GM18498 (cell line): ENCODE measurements around the gene ZBED4.
"Not testable (repeated sequence)": the region's sequence is repeated elsewhere in the genome, so short reads cannot be mapped to it uniquely, and the experiment has no call there.

Experiments
- ATAC-seq: cut with Tn5 transposase; IDR thresholded peaks from one replicate; pipeline ENCODE4 v1.9.1; 2021; ENCODE audit warnings: mild to moderate bottlenecking, moderate library complexity; ENCODE audit not compliant: unreplicated experiment

ZBED4 gene, protein sequence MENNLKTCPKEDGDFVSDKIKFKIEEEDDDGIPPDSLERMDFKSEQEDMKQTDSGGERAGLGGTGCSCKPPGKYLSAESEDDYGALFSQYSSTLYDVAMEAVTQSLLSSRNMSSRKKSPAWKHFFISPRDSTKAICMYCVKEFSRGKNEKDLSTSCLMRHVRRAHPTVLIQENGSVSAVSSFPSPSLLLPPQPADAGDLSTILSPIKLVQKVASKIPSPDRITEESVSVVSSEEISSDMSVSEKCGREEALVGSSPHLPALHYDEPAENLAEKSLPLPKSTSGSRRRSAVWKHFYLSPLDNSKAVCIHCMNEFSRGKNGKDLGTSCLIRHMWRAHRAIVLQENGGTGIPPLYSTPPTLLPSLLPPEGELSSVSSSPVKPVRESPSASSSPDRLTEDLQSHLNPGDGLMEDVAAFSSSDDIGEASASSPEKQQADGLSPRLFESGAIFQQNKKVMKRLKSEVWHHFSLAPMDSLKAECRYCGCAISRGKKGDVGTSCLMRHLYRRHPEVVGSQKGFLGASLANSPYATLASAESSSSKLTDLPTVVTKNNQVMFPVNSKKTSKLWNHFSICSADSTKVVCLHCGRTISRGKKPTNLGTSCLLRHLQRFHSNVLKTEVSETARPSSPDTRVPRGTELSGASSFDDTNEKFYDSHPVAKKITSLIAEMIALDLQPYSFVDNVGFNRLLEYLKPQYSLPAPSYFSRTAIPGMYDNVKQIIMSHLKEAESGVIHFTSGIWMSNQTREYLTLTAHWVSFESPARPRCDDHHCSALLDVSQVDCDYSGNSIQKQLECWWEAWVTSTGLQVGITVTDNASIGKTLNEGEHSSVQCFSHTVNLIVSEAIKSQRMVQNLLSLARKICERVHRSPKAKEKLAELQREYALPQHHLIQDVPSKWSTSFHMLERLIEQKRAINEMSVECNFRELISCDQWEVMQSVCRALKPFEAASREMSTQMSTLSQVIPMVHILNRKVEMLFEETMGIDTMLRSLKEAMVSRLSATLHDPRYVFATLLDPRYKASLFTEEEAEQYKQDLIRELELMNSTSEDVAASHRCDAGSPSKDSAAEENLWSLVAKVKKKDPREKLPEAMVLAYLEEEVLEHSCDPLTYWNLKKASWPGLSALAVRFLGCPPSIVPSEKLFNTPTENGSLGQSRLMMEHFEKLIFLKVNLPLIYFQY

DNA sequence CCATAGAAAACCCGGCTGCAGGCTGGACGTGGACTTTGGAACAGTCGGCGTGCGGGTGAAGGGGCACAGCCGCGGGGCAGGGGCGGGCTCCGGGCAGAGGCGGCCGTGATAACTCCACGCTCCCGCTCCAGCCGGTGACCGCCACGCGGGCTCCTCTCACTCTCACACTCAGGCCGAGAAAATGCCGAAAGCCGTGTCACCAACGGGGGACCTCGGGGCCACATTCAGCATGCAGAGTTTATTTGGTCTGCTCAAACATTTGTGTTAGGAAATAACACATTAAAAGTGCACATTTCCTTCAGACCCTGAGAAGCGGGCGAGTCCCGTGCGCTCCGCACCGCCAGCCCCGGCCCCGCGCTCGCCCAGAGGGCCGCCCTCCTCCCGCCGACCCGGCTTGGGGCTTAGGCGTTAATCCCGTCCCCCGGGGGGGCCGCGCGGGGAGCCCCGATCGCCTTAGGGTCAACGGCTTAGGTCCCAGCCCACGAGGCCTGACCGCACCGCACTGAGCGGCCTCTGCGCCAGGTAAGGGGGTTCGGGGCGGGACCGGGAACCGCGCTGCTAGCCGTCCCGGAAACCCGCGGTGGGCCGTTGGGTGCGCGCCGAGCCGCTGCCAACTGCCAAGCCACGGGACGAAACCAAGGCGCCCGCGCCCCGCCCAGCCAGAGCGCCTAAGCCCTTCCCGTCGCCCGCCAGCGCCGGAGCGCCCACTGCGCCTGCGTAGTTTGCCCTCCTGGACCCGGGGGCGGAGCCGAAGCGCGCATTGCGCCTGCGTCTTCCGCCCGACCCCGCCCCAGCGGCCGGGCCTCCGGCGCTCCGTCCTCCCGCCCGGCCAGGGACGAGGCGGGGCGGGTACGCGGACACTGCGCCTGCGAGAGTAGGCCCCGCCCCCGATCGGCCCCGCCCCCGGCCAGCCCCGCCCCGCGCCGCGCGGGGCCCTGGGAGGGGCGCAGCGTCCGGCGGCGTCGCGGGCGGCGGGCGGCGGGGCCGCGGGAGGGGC lies at the start of gene ZBED4:
ZBED4 (plus strand) TSS at position 947 of the 997 bp plus-strand sequence. CDS start 29,819 bp downstream, outside the sequence.
- peak; percentile 82 for ATAC-seq

DNA sequence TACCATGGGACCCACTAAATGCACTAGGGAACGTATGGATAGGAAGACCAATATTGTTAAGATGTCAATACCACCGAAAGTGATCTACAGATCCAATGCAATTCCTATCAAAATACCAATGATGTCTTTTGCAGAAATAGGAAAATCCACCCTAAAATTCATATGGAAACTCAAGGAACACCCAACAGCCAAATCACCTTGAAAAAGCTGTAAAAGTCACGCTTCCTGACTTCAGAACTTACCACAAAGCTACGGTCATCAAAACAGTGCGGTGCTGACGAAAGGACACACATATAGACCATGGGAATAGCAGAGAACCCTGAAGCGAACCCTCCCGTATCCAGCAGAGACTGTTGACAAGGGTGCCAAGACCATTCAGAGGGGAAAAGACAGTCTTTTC lies 46.5 kb upstream of the ZBED4 start:
- no peak for ATAC-seq

DNA sequence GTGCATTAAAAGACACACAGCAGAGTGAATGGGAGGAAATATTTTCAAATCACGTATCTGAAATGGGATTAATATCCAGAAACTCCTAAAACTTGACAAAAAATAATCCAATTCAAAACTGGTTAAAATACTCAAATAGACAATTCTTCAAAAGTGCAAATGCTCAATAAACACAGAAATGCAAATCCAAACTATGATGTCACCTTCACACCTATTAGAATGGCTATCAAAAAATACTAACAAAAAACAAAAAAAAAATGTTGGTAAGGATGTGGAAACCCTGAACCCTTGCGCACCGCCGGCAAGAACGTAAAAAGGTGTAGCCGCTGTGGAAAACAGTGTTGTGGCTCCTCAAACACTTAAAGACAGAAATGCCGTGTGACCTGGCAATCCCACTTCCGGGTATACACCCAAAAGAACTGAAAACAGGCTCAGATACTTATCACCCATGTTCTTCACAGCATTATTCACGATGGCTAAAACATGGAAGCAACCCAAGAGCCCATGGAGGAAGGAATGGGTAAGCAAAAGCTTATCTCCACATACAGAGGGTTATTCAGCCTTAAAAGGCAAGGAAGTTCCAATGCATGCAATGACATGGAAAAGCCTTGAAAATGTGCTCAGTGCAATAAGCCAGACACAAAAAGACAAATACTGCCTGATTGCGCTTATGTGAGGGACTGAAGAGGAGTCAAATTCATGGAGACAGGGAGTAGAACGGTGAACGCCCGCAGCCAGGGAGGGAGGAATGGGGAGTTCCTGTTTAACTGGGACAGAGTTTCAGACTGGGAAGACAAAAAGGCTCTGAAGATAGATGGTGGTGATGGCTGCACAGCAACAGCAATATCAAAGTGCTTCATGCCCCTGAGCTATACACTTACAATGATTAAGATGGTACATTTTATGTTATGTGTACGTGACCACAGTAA lies 45.6 kb upstream of the ZBED4 start:
- ATAC-seq, result no peak

DNA sequence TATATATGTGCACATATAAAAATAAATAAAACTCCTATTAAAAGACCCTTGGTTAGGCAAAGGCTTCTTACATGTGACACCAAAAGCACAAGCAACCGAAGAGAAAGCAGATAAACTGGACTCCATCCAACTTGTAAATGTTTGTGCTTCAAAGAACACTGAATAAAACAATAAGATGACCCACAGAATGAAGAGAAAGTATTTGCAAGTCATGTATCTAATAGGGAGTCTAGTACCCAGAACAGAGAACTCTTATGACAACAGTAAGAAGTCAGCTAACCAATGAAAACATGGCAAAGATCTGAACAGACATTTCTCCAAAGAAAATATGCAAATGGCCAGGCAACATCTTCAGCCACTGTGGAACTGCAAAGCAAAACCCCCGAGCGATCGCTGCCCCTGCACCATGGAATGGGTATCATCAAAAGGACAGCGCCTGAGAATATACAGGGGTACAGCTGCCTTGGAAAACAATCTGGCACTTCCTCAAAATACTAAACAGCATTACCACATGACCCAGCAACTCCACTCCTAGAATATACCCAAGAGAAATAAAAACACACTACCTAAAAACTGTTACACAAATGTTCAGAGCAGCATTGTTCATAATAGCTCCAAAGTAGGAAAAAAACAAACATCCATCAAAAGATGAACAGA lies 43.2 kb upstream of the ZBED4 start:
- no peak for ATAC-seq

DNA sequence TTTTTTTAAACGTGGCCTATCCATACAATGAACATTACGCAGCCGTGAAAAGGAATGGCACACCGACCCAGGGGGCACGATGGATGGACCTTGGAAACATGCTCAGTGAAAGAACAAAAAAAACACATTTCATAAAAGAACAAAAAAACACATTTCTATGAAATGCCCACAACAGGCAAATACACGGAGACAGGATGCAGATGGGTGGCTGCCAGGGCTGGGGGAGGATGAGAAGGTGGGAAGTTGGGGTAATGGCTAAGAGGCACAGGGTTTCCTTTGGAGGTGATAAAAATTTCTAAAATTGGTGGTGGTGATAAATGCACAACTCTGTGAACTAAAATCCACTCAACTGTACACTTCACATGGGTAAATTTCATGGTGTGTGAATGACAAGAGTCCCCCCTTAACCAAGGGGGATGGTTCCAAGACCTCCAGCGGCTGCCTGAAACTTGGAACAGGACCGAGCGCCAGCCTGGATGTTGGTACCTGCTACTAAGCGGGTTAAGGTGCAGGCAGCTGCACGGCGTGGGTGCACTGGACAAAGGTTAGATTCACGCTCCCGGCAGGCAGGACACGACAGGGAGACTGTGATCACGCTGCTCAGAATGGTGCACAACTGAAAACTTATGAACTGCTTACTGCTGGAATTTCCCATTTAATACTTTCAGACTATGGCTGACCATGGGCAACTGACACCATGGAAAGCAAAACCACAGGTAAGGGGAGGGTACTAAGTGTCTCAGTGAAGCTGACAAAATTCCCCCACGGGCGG lies 42.4 kb upstream of the ZBED4 start:
- no peak for ATAC-seq

DNA sequence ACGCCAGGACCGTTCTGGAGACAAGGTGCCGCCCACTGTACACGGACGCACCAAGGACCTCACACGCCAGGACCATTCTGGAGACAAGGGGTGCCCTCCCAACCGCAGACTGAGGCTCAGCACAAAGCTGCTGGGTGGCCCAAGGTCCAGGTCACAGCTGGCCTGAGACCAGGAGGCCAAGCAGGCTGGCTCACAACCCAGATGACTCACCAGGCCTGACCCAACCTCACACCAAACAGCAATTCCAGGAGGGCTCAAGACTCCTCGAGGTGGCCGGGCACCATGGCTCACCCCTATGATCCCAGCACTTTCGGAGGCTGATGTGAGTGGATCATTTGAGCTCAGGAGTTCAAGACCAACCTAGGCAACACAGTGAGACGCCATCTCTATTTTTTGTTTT lies 40.8 kb upstream of the ZBED4 start:
- ATAC-seq, result no peak

DNA sequence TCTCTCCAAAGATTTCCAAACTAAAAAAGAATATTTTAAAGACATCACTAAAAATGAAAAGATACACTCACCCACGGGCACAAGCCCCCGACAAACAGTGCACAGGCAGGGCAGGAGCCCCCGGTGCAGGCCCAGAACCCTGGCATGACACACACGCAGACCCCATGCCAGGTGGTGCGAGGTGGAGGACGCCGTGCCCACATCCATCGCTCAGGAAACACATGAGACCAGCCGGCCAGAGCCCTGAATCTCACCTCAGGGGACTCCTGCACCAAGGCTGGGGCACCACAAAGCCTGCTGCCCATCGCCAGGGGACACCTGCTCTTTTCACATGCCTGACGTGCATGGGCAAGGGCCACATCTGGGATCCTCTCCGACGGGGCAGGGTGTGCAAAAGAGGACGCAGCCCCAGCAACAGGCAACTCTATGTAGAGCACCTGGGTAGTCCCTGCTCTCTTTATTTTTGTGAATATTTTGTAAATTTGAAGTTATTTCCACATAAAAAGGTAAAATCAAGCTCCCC lies 39.4 kb upstream of the ZBED4 start:
- ATAC-seq, result no peak

DNA sequence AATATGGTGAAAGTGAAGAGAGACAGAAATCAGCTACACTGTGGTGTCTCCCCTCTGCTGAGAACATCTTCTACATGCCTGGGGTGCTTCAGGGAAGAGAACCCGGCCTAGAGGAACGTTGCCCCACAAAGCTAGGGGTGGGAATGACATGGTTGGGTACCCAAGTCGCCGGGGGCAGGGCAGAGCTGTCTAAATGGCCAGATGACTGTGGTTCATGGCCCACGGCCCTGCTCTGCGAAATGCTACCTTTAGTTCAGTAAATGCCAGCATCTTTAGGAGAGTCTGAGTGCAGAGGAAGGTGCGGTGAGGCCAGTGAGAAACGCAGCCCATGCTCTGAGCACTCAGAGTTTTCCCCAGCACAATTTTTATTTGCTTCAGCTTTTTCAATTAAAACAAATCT lies 38.8 kb upstream of the ZBED4 start:
- ATAC-seq, result no peak

DNA sequence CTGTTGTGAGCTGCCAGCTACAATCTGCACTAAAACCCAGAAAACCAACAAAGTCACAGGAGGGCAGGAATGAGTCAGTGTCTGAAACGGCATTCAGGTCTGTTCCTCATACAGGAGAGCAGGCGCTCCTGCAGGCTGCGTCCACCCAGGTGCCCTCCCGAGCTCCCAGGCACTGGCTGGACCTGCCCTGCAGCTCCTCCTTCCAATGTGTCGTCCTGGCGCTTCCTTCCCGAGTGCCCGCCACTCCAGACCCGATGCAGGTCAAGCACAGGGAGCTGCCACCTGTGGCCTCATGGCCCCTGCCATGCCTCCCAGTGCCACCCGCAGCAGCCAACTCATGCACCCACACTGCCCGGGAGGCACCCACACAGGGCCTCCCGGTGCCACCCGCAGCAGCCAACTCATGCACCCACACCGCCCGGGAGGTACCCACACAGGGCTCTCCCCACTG lies 38.0 kb upstream of the ZBED4 start:
- ATAC-seq, result no peak

DNA sequence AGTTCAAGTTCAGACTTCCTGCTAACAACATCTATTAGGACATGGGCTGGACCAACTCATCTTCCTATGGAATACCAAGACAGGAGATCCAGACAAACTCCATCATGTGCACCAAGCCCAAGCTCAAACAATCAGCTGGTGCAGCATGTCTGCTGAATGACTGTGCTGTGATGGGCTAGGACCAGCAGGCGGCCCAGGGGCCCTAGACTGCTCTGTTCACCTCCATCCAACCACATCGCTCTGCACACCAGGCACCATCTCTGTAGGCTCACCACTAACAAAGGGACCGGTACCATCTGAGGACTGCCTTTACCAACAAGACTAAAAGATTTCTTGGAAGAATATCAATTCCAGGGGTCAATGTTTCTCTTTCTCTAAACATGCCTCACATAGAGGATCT lies 36.3 kb upstream of the ZBED4 start:
- no peak for ATAC-seq

DNA sequence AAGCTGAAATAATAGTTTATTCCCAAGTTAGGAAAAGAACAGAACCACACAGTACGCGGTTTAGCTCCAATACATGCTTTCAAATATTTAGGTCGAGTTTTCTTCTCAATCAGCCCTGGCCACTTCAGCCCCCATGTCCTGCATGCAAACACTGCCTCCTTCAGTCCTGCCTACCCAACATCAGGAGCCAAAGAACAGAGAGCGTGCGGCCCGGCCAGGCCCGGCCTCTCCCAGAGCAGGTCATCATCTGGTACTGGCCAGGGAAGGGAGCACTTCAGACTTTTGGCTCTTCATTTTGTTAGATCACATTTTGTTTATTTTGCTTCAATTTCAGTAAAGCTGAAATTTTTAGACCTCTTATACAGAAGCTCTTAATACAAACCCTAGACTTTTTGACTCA lies 32.7 kb upstream of the ZBED4 start:
- ATAC-seq, result no peak

DNA sequence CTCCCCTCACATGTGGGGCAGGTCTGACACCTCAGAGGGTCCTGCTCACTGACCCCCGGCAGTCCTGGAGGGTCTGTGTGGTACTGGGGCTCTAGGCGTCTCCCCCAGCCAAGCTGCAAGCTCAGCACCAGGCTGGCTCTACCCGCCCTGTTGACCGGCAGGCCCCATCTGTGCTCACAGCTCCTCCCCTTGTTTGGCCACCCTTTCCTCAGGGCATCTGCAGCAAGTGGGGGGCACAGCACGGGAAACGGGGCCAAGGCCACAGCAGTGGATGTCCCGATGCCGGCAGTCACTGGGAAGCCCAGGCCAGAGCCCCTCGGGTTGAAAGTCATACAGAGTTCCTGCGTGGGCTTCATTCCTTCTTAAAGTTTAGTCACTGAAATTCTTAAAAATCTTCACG lies 31.9 kb upstream of the ZBED4 start:
- not testable (repeated sequence) for ATAC-seq

DNA sequence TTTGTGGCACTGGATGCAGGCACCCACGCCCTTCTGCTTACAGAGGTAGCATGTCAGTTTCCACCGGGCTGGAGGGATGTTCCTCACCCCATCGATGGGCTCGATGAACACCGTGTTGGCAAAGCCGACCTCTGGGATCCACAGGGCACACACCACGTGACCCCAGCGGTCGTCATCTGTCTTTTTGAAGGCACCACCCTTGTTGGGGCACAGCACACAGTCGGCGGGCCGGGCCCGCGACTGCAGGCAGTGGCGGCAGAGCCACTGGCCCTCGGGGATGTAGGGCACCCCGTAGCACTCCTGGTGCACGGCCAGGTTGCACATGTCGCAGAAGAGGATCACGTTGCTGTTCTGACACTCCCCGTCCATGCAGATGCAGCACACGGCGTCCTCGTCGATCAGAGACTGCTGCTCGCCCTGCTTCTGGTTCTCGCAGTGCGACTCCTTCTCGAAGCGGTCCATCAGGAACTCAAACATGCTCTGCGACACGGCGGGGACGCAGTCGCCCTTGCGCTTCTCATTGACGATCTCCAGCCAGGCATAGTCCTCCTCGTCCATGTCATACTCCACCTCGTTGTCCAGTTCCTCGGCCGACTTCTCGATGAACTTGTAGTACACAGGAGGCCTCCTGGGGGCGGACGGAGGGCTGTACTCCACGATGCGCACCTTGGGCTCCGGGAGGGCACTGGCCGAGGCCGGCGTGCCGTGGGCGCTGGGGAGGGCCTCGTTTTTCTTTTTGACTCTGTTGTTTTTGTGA lies 30.2 kb upstream of the ZBED4 start:
- no peak for ATAC-seq

DNA sequence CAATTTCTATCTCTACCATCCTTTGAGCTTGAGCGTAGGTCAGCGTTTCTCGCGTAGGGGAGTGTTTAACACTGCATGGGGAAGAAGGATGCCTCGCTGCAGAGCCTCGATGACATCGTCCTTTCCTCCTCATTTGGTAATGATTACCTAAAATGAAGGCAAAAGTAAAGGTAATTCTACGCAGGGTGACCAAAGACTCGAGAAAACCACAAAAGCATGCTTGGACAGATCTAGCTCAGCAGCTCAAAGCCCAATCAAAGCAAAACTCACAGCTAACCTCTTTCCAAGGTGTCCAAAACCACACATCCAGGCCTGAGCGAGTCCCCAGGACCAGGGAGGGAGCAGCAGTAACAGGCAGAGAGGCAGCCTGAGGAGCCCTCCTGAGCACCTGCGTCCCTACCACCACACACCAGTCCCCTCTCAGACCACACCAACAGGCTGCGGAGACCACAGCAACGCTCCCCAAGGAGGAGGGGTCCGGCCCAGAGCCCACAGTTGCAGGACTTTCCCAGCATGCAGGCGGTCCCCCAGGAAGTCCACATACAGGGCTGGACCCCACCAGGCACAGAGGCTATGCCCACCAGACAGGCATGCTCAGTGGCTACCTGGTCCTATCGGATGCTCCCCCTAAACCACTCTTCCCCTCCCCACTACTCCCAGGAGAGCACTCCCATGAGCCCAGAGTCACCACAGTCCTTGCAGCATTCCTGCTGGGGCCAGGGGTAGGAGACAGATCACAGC lies 29.3 kb upstream of the ZBED4 start:
- ATAC-seq, result no peak

DNA sequence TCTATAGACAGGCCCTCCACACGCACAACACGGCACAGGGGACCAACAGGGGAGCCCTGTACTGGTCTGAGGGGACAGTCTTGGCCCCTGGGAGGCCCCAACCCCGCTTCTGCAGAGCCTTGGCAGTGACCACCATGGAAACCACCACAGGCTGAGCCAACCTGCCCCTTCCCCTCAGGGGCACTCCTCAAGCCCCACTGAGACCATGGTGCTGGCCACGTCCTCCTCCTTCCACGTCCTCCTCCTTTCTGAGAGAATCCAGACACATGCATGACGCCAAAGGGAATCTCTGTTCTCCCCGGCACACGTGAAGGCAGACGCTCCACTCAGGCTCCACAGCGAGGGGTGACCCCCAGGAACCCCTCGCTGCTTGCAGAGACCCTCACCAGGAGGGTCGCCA lies 28.7 kb upstream of the ZBED4 start:
- ATAC-seq, result no peak

DNA sequence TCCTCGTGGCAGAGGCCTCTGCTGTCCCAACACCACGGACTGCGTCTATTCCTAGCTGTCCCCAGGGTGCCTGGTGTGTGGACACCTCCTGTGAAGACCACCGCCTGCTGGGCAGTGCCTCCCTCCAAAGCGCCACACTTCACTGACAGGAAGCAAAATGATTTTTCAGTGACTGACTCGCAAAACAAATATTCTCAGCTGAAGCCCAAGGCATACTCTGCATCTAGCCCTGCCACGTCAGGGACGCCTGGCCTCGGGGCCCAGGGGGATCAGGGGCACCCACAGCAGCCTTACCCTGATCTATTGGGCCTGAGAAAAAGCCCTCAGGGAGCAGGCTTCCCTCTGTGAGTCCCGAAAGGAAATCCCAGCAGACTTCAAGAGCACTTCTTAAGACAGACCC lies 28.2 kb upstream of the ZBED4 start:
- ATAC-seq, result no peak
